PC-9 (cell line): Measurements from ENCODE around the gene SLC6A9. TPM values are rescaled to one million over a fixed set of nuclear protein-coding genes. Genes with fewer than 3 reads are reported as not detected.

Source experiments
- BruUV-seq: library from RNA; stranded (reverse); fragments of 400-500 nt; replicated peaks from 2 replicates; lab custom pipeline; 2021; lab: Mats Ljungman, UMichigan
- CTCF ChIA-PET: fragments of 300-600 bp; sonication (Branson Sonifier 250); formaldehyde crosslinking; loops from one replicate; lab custom pipeline; 2022; ENCODE audit warnings: antibody characterized with exemption; lab: Charles Lee
- POLR2A ChIA-PET: fragments of 300-600 bp; sonication (Branson Sonifier 250); formaldehyde crosslinking; loops from one replicate; lab custom pipeline; 2022; ENCODE audit warnings: antibody characterized with exemption; ENCODE audit not compliant: unreplicated experiment; lab: Charles Lee
- DNase-seq, 2 experiments: peaks; one replicate each; pipeline versions ENCODE4 v3.0.0 to v3.0.0-alpha.2; 2015 to 2022; ENCODE audit warnings: mixed read lengths in 1 of 2
- H2AFZ ChIP-seq: fragments of 200-600 bp; sonication (generic); 2 replicates; pipeline ENCODE4 v1.8.1; 2017; ENCODE audit warnings: antibody characterized with exemption
- H3F3A ChIP-seq: fragments of 200-600 bp; sonication (generic); 2 replicates; pipeline ENCODE4 v1.8.1; 2017; ENCODE audit warnings: antibody characterized with exemption, mild to moderate bottlenecking, low read depth; ENCODE audit not compliant: insufficient read depth
- H3K27ac ChIP-seq: fragments of 200-600 bp; sonication (generic); 2 replicates; pipeline ENCODE4 v1.6.1; 2016; ENCODE audit warnings: mixed run types
- H3K27me3 ChIP-seq: fragments of 200-600 bp; sonication (generic); 2 replicates; pipeline ENCODE4 v1.6.1; 2016; ENCODE audit warnings: low read depth, mixed run types; ENCODE audit not compliant: insufficient read depth
- H3K36me3 ChIP-seq: fragments of 200-600 bp; sonication (generic); 2 replicates; pipeline ENCODE4 v1.6.1; 2016; ENCODE audit warnings: low read depth, mixed run types
- H3K4me1 ChIP-seq: fragments of 200-600 bp; sonication (generic); replicated peaks from 2 replicates; pipeline ENCODE4 v1.6.1; 2016; ENCODE audit warnings: mixed run types; ENCODE audit not compliant: insufficient read depth
- H3K4me2 ChIP-seq: fragments of 200-600 bp; sonication (generic); 2 replicates; pipeline ENCODE4 v1.6.1; 2017; ENCODE audit warnings: mixed run types
- H3K4me3 ChIP-seq: fragments of 200-600 bp; sonication (generic); 2 replicates; pipeline ENCODE4 v1.6.1; 2016; ENCODE audit warnings: mixed run types
- H3K79me2 ChIP-seq: fragments of 200-600 bp; sonication (generic); 2 replicates; pipeline ENCODE4 v1.6.1; 2017; ENCODE audit warnings: low read depth, mixed run types
- H3K9me2 ChIP-seq: fragments of 200-600 bp; sonication (generic); 2 replicates; pipeline ENCODE4 v1.8.1; 2017; ENCODE audit warnings: mild to moderate bottlenecking; ENCODE audit not compliant: insufficient read depth
- H3K9me3 ChIP-seq: fragments of 200-600 bp; sonication (generic); 2 replicates; pipeline ENCODE4 v1.8.1; 2016; ENCODE audit warnings: low read depth; ENCODE audit not compliant: insufficient read depth
- H4K20me1 ChIP-seq: fragments of 200-600 bp; sonication (generic); 2 replicates; pipeline ENCODE4 v1.8.1; 2017; ENCODE audit not compliant: insufficient read depth
- EZH2 ChIP-seq: fragments of 200-600 bp; sonication (generic); IDR thresholded peaks from 2 replicates; pipeline ENCODE4 v1.8.0; 2017; ENCODE audit warnings: antibody characterized with exemption, low read depth
- intact Hi-C: fragments of 100-400 bp; cut with micrococcal nuclease; formaldehyde crosslinking; loops from one replicate; pipeline ENCODE4 v1.10.0; 2022; ENCODE audit not compliant: unreplicated experiment
- total RNA-seq: library from RNA; stranded (reverse); gene quantifications from 2 replicates; pipeline ENCODE4 v1.2.3, GENCODE V29; 2021
- TF ChIP-seq, protein P1 (sequence below): fragments of 200-600 bp; sonication (generic); conservative IDR thresholded peaks from 2 replicates; pipeline ENCODE4 v1.6.1; 2017; ENCODE audit warnings: mixed run types, antibody characterized with exemption, mild to moderate bottlenecking, moderate library complexity

SLC6A9 gene
- total RNA-seq, 1 experiment from 2014 or later: 70.1 TPM

DNA sequence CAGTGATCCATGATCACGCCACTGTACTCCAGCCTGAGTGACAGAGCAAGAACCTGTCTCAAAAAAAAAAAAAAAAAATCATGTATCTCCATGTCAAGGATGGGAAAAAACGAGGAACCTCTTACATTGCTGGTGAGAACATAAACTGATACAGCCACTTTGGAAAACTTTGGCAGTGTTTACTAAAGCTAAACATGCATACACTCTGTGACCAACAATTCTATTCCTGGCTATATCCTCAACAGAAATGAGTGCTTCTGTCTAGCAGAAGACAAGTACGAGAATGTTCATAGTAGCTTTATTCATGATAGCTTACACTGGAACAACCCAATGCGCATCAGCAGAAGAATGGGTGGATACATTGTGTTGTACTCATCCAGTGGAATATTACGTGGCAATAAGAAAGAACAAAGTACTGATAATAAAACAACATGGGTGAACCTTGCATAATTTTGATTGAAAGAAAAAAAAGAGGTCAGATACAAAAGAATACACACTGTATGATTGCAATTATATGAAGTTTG is 31.5 kb upstream of the SLC6A9 start:
- no peaks in the 10 kb centered on the region for H3K9me3 ChIP-seq
- intact Hi-C loops: no loop called here
- no peak for DNase-seq
- no peak overlapping the region for H3K27ac ChIP-seq
- no peaks in the 10 kb centered on the region for H3K36me3 ChIP-seq
- H3K4me1 ChIP-seq: peaks cover 46% of the 10 kb centered on the region
- H2AFZ ChIP-seq: no peak overlapping the region
- ChIA-PET CTCF (interaction anchor here (0.7 kb wide), 1 partner anchor 391 kb away, joined by 4 read pairs; no protein-coding TSS in a partner anchor), POLR2A (no interaction called here)
- H3K4me2 ChIP-seq: no peak overlapping the region
- TF ChIP-seq, protein P1, sequence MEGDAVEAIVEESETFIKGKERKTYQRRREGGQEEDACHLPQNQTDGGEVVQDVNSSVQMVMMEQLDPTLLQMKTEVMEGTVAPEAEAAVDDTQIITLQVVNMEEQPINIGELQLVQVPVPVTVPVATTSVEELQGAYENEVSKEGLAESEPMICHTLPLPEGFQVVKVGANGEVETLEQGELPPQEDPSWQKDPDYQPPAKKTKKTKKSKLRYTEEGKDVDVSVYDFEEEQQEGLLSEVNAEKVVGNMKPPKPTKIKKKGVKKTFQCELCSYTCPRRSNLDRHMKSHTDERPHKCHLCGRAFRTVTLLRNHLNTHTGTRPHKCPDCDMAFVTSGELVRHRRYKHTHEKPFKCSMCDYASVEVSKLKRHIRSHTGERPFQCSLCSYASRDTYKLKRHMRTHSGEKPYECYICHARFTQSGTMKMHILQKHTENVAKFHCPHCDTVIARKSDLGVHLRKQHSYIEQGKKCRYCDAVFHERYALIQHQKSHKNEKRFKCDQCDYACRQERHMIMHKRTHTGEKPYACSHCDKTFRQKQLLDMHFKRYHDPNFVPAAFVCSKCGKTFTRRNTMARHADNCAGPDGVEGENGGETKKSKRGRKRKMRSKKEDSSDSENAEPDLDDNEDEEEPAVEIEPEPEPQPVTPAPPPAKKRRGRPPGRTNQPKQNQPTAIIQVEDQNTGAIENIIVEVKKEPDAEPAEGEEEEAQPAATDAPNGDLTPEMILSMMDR: no peak
- TF ChIP-seq EZH2: no peak
- BruUV-seq: no TSS peak
- H3K27me3 ChIP-seq: no peaks in the 10 kb centered on the region
- peaks cover 30% of the 10 kb centered on the region for H3F3A ChIP-seq
- H3K9me2 ChIP-seq: no peaks in the 10 kb centered on the region
- H3K79me2 ChIP-seq: no peaks in the 10 kb centered on the region
- H3K4me3 ChIP-seq: no peak overlapping the region
- no peaks in the 10 kb centered on the region for H4K20me1 ChIP-seq

DNA sequence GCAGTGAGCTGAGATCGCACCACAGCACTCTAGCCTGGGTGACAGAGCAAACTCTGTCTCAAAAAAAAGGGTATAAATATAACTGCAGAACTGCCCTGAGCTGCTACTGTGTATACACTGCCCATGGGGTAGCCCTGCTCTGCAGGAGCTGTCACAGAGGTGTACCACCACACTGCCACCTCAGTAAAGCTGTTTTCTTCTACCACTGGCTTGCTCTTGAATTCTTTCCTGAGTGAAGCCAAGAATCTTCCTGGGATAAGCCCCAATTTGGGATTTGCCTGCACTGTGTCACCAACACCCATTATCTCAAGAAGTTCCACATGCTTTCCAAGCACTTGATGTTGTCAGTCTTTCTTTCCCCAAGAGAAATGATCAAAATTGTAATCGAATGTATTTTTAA is 30.6 kb upstream of the SLC6A9 start:
- H3K9me2 ChIP-seq: no peaks in the 10 kb centered on the region
- CTCF ChIA-PET: interaction anchor here (0.5 to 0.7 kb wide), 2 partner anchors 69 to 405 kb away, joined by 3 to 8 read pairs; no protein-coding TSS in a partner anchor
- H3F3A ChIP-seq: peaks cover 30% of the 10 kb centered on the region
- no peak overlapping the region for H3K4me2 ChIP-seq
- no peaks in the 10 kb centered on the region for H3K79me2 ChIP-seq
- H4K20me1 ChIP-seq: no peaks in the 10 kb centered on the region
- no peaks in the 10 kb centered on the region for H3K9me3 ChIP-seq
- intact Hi-C loops: no loop called here
- H3K27ac ChIP-seq: no peak overlapping the region
- H3K27me3 ChIP-seq: no peaks in the 10 kb centered on the region
- no peaks in the 10 kb centered on the region for H3K36me3 ChIP-seq
- DNase-seq: no peak
- TF ChIP-seq, protein P1: no peak
- TF ChIP-seq EZH2: no peak
- no peak overlapping the region for H2AFZ ChIP-seq
- H3K4me1 ChIP-seq: peaks cover 38% of the 10 kb centered on the region
- H3K4me3 ChIP-seq: no peak overlapping the region
- POLR2A ChIA-PET: no interaction called here
- BruUV-seq: no TSS peak

- Histone ChIP-seq H3K79me2 (no peaks in the 10 kb centered on the region), H3K36me3 (no peaks in the 10 kb centered on the region), H3K9me2 (no peaks in the 10 kb centered on the region), H2AFZ (no peak overlapping the region), H3K27ac (peak overlapping the region; percentile 80), H4K20me1 (no peaks in the 10 kb centered on the region), H3K9me3 (no peaks in the 10 kb centered on the region), H3K4me2 (peak overlapping the region; percentile 39), H3F3A (peaks cover 30% of the 10 kb centered on the region), H3K27me3 (no peaks in the 10 kb centered on the region), H3K4me3 (no peak overlapping the region), H3K4me1 (peaks cover 36% of the 10 kb centered on the region)
- ChIA-PET POLR2A (interaction anchor here (0.7 kb wide), 1 partner anchor 644 kb away, joined by 4 read pairs; no protein-coding TSS in a partner anchor), CTCF (no interaction called here)
- no peak for TF ChIP-seq EZH2
- TF ChIP-seq, protein P1: no peak
- no TSS peak for BruUV-seq
- DNase-seq: peak in 1 of 2 experiments; percentile 82
- intact Hi-C loops: no loop called here
These were observed 29.6 kb upstream of the SLC6A9 start for GRCh38 chr1:44060830-44061267.
